GM12878 (cell line): ENCODE results near the gene PIK3R5. TPM values are rescaled to one million over a fixed set of nuclear protein-coding genes. Genes with fewer than 3 reads are reported as not detected.

Experiments used
- ATF7 ChIP-seq: fragments of 450-650 bp; IDR thresholded peaks from 2 replicates; pipeline ENCODE4 v1.6.1; 2016; ENCODE audit warnings: low read depth, mild to moderate bottlenecking
- BMI1 ChIP-seq: fragments of 450-650 bp; IDR thresholded peaks from 2 replicates; pipeline ENCODE4 v1.6.1; 2016; ENCODE audit warnings: mild to moderate bottlenecking, moderate library complexity, borderline replicate concordance
- BRCA1 ChIP-seq: IDR thresholded peaks from 2 replicates; pipeline ENCODE4 v1.6.1; 2011; ENCODE audit warnings: low read depth, low read length, improper control_type of control experiment
- CBX3 ChIP-seq: fragments of 200-600 bp; sonication (generic); IDR thresholded peaks from 2 replicates; pipeline ENCODE4 v1.6.1; 2016; ENCODE audit warnings: low read depth, borderline replicate concordance
- EED ChIP-seq: sonication (generic); IDR thresholded peaks from 2 replicates; pipeline ENCODE4 v1.6.1; 2016; ENCODE audit warnings: antibody characterized with exemption, low read depth
- FOS ChIP-seq: IDR thresholded peaks from 3 replicates; pipeline ENCODE4 v1.6.1; 2011; ENCODE audit warnings: borderline replicate concordance; ENCODE audit not compliant: insufficient read length; ENCODE audit errors: extremely low read depth
- FOXK2 ChIP-seq: fragments of 450-650 bp; IDR thresholded peaks from 2 replicates; pipeline ENCODE4 v1.6.1; 2017; ENCODE audit warnings: mild to moderate bottlenecking, moderate library complexity
- GABPA ChIP-seq: IDR thresholded peaks from 2 replicates; pipeline ENCODE4 v1.6.1; 2014; ENCODE audit warnings: antibody characterized with exemption, low read depth, mild to moderate bottlenecking, inconsistent platforms
- IKZF2 ChIP-seq, 2 experiments: fragments of 450-650 bp; IDR thresholded peaks; 2 replicates each; pipeline ENCODE4 v1.6.1; 2017; ENCODE audit warnings: mild to moderate bottlenecking in 2 of 2, moderate library complexity in 2 of 2
- JUND ChIP-seq: IDR thresholded peaks from 2 replicates; pipeline ENCODE4 v1.6.1; 2012; ENCODE audit warnings: low read depth, mild to moderate bottlenecking, low read length, improper control_type of control experiment, moderate library complexity
- KDM1A ChIP-seq: fragments of 200-600 bp; sonication (generic); IDR thresholded peaks from 2 replicates; pipeline ENCODE4 v1.6.1; 2016; ENCODE audit warnings: borderline replicate concordance
- MTA3 ChIP-seq: IDR thresholded peaks from 2 replicates; pipeline ENCODE4 v1.6.1; 2012; ENCODE audit warnings: low read length, inconsistent platforms, borderline replicate concordance
- RAD51 ChIP-seq: fragments of 450-650 bp; IDR thresholded peaks from 2 replicates; pipeline ENCODE4 v1.6.1; 2016; ENCODE audit warnings: moderate library complexity, mild to moderate bottlenecking, inconsistent platforms
- STAT1 ChIP-seq: fragments of 450-650 bp; conservative IDR thresholded peaks from 2 replicates; pipeline ENCODE4 v1.6.1; 2014; ENCODE audit warnings: antibody characterized with exemption, mild to moderate bottlenecking
- TCF3 ChIP-seq: IDR thresholded peaks from 2 replicates; pipeline ENCODE4 v1.6.1; 2012; ENCODE audit warnings: low read depth, mild to moderate bottlenecking, low read length, borderline replicate concordance; ENCODE audit not compliant: insufficient read depth
- YY1 ChIP-seq: IDR thresholded peaks from 2 replicates; pipeline ENCODE4 v1.6.1; 2011; ENCODE audit warnings: low read depth, mild to moderate bottlenecking, low read length
- ZNF207 ChIP-seq: fragments of 450-650 bp; IDR thresholded peaks from 2 replicates; pipeline ENCODE4 v1.6.1; 2014; ENCODE audit warnings: antibody characterized with exemption, mild to moderate bottlenecking, borderline replicate concordance
- polyA plus RNA-seq, 11 experiments: library from polyadenylated mRNA; depleted of rRNA in 4 of 11; unstranded in 6 of 11; stranded (reverse) in 5 of 11; fragments of >200 nt; fragmentation: Nextera tagmentation in 4 of 11; fragmentation: Illumina TruSeq in 1 of 11; extraction: Ambion mirVana in 4 of 11; extraction: Trizol in 1 of 11; gene quantifications; 1 replicate in 1 of 11; 2 replicates in 10 of 11; pipeline versions ENCODE4 v1.2.1 to v1.2.3, GENCODE V29; 2011 to 2016; ENCODE audit warnings: inconsistent platforms in 2 of 11, missing spikeins in 2 of 11, low read depth in 1 of 11
- total RNA-seq, 4 experiments: library from RNA; depleted of rRNA in 3 of 4; stranded (reverse); fragments of >200 nt in 3 of 4; fragmentation: Illumina TruSeq in 1 of 4; extraction: Trizol in 1 of 4; gene quantifications; 2 replicates each; pipeline versions ENCODE4 v1.2.1 to v1.2.3, GENCODE V29; 2013 to 2021
- TF ChIP-seq, protein P1 (sequence below): fragments of 450-650 bp; conservative IDR thresholded peaks from 2 replicates; pipeline ENCODE4 v1.6.1; 2017; ENCODE audit warnings: mild to moderate bottlenecking, moderate library complexity
- TF ChIP-seq, protein P2 (sequence below): fragments of 450-650 bp; IDR thresholded peaks from 2 replicates; pipeline ENCODE4 v1.6.1; 2016; ENCODE audit warnings: mild to moderate bottlenecking
- TF ChIP-seq, protein P3 (sequence below): IDR thresholded peaks from 2 replicates; pipeline ENCODE4 v1.6.1; 2011; ENCODE audit warnings: mild to moderate bottlenecking, low read depth, low read length, moderate library complexity; ENCODE audit not compliant: insufficient replicate concordance
- TF ChIP-seq, protein P4 (sequence below): IDR thresholded peaks from 2 replicates; pipeline ENCODE4 v1.6.1; 2012; ENCODE audit warnings: low read depth, low read length, improper control_type of control experiment
- TF ChIP-seq, protein P5 (sequence below): IDR thresholded peaks from 2 replicates; pipeline ENCODE4 v1.6.1; 2011; ENCODE audit warnings: borderline replicate concordance, low read depth, mild to moderate bottlenecking, moderate library complexity, mixed read lengths, low read length; ENCODE audit not compliant: insufficient read depth; ENCODE audit errors: extremely low read length

Gene PIK3R5
- total and polyA plus RNA-seq, 10 of the 15 experiments (the other 5 are each of a cell fraction or from before 2014, with no cell fraction given): 9.5 to 50.8 (median 35.5) TPM

DNA sequence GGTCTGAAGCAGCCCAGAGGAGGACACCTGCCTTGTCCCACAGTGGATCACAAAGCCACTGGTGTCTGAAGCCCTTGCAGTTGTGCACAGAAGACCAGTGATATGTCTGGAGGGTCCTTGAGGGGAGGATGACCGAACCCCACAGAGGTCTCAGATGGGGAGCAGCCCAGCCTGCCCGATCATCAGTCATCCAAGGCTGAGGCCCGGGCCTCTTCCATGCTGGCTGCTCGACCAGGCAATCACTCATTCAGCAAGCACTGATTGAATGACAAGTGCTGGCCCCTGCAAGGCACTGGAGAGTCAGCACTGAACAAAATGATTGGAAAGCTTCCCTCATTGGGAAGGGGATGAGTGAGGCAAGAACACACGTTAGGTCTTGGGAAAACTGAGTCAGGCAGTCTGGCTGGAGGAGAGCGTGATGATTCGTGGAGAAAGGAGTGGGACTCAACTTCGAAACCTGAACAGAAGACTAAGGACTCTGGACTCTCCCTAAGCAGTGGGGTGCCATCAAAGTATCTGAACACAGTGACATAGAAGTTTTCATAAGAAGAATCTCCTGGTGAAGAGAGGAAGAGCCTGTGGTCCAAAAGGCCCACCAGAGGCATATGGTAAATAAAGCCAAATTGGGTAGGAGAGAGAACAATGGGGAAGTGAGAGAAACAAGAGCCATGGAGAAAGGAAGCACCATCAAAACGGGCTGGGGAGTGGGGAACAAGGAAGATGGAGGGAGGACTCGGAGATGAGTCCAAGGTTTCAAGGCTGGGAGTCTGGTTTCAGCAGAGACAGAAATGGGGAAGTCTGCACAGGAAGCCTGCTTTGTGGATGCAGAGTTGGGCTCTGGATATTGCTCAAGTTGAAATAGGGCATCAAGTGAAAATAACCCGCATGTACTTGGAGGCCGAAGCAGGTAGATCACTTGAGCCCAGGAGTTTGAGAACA lies 10.2 kb downstream of the PIK3R5 start (continued):
- TF ChIP-seq, protein P1, sequence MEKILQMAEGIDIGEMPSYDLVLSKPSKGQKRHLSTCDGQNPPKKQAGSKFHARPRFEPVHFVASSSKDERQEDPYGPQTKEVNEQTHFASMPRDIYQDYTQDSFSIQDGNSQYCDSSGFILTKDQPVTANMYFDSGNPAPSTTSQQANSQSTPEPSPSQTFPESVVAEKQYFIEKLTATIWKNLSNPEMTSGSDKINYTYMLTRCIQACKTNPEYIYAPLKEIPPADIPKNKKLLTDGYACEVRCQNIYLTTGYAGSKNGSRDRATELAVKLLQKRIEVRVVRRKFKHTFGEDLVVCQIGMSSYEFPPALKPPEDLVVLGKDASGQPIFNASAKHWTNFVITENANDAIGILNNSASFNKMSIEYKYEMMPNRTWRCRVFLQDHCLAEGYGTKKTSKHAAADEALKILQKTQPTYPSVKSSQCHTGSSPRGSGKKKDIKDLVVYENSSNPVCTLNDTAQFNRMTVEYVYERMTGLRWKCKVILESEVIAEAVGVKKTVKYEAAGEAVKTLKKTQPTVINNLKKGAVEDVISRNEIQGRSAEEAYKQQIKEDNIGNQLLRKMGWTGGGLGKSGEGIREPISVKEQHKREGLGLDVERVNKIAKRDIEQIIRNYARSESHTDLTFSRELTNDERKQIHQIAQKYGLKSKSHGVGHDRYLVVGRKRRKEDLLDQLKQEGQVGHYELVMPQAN: no peak
- TF ChIP-seq EED (peak; percentile 88), MTA3 (no peak), BMI1 (no peak), GABPA (no peak), TCF3 (no peak), BRCA1 (no peak), STAT1 (no peak), CBX3 (no peak), ATF7 (no peak), FOS (no peak), IKZF2 (IDR thresholded peaks at IDR 0.05) (peak; percentile 77 to 80), ZNF207 (no peak), KDM1A (no peak), FOXK2 (no peak), YY1 (no peak), RAD51 (no peak), JUND (no peak)
- TF ChIP-seq, protein P2, sequence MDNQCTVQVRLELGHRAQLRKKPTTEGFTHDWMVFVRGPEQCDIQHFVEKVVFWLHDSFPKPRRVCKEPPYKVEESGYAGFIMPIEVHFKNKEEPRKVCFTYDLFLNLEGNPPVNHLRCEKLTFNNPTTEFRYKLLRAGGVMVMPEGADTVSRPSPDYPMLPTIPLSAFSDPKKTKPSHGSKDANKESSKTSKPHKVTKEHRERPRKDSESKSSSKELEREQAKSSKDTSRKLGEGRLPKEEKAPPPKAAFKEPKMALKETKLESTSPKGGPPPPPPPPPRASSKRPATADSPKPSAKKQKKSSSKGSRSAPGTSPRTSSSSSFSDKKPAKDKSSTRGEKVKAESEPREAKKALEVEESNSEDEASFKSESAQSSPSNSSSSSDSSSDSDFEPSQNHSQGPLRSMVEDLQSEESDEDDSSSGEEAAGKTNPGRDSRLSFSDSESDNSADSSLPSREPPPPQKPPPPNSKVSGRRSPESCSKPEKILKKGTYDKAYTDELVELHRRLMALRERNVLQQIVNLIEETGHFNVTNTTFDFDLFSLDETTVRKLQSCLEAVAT: no peak
- TF ChIP-seq, protein P3, sequence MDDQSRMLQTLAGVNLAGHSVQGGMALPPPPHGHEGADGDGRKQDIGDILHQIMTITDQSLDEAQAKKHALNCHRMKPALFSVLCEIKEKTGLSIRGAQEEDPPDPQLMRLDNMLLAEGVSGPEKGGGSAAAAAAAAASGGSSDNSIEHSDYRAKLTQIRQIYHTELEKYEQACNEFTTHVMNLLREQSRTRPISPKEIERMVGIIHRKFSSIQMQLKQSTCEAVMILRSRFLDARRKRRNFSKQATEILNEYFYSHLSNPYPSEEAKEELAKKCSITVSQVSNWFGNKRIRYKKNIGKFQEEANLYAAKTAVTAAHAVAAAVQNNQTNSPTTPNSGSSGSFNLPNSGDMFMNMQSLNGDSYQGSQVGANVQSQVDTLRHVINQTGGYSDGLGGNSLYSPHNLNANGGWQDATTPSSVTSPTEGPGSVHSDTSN: no peak
- TF ChIP-seq, protein P4, sequence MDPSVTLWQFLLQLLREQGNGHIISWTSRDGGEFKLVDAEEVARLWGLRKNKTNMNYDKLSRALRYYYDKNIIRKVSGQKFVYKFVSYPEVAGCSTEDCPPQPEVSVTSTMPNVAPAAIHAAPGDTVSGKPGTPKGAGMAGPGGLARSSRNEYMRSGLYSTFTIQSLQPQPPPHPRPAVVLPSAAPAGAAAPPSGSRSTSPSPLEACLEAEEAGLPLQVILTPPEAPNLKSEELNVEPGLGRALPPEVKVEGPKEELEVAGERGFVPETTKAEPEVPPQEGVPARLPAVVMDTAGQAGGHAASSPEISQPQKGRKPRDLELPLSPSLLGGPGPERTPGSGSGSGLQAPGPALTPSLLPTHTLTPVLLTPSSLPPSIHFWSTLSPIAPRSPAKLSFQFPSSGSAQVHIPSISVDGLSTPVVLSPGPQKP: no peak
- TF ChIP-seq, protein P5, sequence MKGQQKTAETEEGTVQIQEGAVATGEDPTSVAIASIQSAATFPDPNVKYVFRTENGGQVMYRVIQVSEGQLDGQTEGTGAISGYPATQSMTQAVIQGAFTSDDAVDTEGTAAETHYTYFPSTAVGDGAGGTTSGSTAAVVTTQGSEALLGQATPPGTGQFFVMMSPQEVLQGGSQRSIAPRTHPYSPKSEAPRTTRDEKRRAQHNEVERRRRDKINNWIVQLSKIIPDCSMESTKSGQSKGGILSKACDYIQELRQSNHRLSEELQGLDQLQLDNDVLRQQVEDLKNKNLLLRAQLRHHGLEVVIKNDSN: no peak
